H1 (cell line): ENCODE data around the gene EDEM1. TPM values are rescaled to one million over a fixed set of nuclear protein-coding genes. Genes with fewer than 3 reads are reported as not detected.
A peak's percentile ranks its signal among the peaks of the same experiment; 100 is the strongest.

Experiments
- CTCF ChIA-PET: fragments of 300-600 bp; sonication (Branson Sonifier 250); formaldehyde crosslinking; loops from one replicate; lab custom pipeline; 2021; ENCODE audit not compliant: partially characterized antibody; lab: Charles Lee
- POLR2A ChIA-PET: fragments of 300-600 bp; sonication (Branson Sonifier 250); formaldehyde crosslinking; loops from one replicate; lab custom pipeline; 2021; ENCODE audit warnings: inconsistent platforms; ENCODE audit not compliant: partially characterized antibody; lab: Charles Lee
- DNase-seq, 2 experiments: peaks; one replicate each; pipeline versions ENCODE4 v3.0.0 to v3.0.0-alpha.2; 2010 to 2022; ENCODE audit warnings: low spot score in 2 of 2, low read depth in 1 of 2, mixed read lengths in 1 of 2
- FAIRE-seq: peaks from 2 replicates; lab custom pipeline; 2011; peaks lifted over from hg19 to GRCh38; lab: Jason Lieb, UNC
- H2AFZ ChIP-seq: 2 replicates; pipeline ENCODE4 v1.8.1; 2012; ENCODE audit warnings: low read length, inconsistent platforms
- H2AK5ac ChIP-seq: 2 replicates; pipeline ENCODE4 v1.6.1; 2013; ENCODE audit warnings: low read depth, low read length
- H2BK120ac ChIP-seq: replicated peaks from 2 replicates; pipeline ENCODE3; 2013; ENCODE audit warnings: low read depth, low read length, inconsistent platforms
- H2BK12ac ChIP-seq: 2 replicates; pipeline ENCODE4 v1.6.1; 2013; ENCODE audit warnings: low read depth, low read length
- H2BK15ac ChIP-seq: 2 replicates; pipeline ENCODE4 v1.6.1; 2013; ENCODE audit warnings: low read length
- H2BK20ac ChIP-seq: 2 replicates; pipeline ENCODE4 v1.6.1; 2013; ENCODE audit warnings: low read length
- H2BK5ac ChIP-seq: 2 replicates; pipeline ENCODE4 v1.6.1; 2013; ENCODE audit warnings: low read depth, low read length
- H3K14ac ChIP-seq: 2 replicates; pipeline ENCODE4 v1.6.1; 2013; ENCODE audit warnings: inconsistent platforms; ENCODE audit not compliant: insufficient read length
- H3K18ac ChIP-seq: 2 replicates; pipeline ENCODE4 v1.6.1; 2013; ENCODE audit warnings: low read length; ENCODE audit errors: extremely low read depth
- H3K23ac ChIP-seq: 2 replicates; pipeline ENCODE4 v1.6.1; 2013; ENCODE audit warnings: inconsistent platforms; ENCODE audit not compliant: insufficient read length
- H3K23me2 ChIP-seq: 2 replicates; pipeline ENCODE4 v1.6.1; 2013; ENCODE audit warnings: low read depth, low read length
- H3K27ac ChIP-seq: 2 replicates; pipeline ENCODE4 v1.6.1; 2011; ENCODE audit warnings: low read depth, low read length, inconsistent platforms
- H3K27me3 ChIP-seq, 4 experiments: replicated peaks in 1 of 4; 1 replicate in 1 of 4; 2 replicates in 3 of 4; pipeline versions ENCODE4 v1.6.1 to v1.8.1; 2011 to 2013; ENCODE audit warnings: low read length in 3 of 4, mild to moderate bottlenecking in 3 of 4, inconsistent platforms in 2 of 4, mixed read lengths in 2 of 4, moderate library complexity in 1 of 4; ENCODE audit not compliant: control insufficient read depth in 3 of 4, insufficient read depth in 3 of 4; ENCODE audit errors: extremely low read depth in 1 of 4
- H3K36me3 ChIP-seq, 4 experiments: 2 replicates each; pipeline versions ENCODE4 v1.6.1 to v1.8.1; 2011 to 2013; ENCODE audit warnings: mild to moderate bottlenecking in 4 of 4, low read length in 3 of 4, moderate library complexity in 2 of 4, control low read depth in 1 of 4, inconsistent platforms in 1 of 4; ENCODE audit not compliant: insufficient read depth in 4 of 4, control insufficient read depth in 2 of 4
- H3K4ac ChIP-seq: replicated peaks from 2 replicates; pipeline ENCODE3; 2013; ENCODE audit warnings: low read length, low read depth, mixed read lengths, inconsistent platforms; ENCODE audit not compliant: insufficient read length
- H3K4me1 ChIP-seq, 4 experiments: replicated peaks in 1 of 4; 1 replicate in 1 of 4; 2 replicates in 3 of 4; pipeline versions ENCODE4 v1.6.1 to v1.8.1; 2011 to 2013; ENCODE audit warnings: low read length in 3 of 4, inconsistent platforms in 2 of 4, mixed read lengths in 1 of 4; ENCODE audit not compliant: insufficient read depth in 4 of 4, control insufficient read depth in 3 of 4
- H3K4me2 ChIP-seq, 2 experiments: 2 replicates each; pipeline versions ENCODE4 v1.6.1 to v1.8.1; 2011 to 2013; ENCODE audit warnings: low read depth in 2 of 2, low read length in 2 of 2, control low read depth in 1 of 2, inconsistent platforms in 1 of 2, mild to moderate bottlenecking in 1 of 2; ENCODE audit not compliant: insufficient read depth in 1 of 2
- H3K4me3 ChIP-seq, 4 experiments: fragments of 200-600, 300-600 bp in 1 of 4; sonication (generic), shearing (Covaris generic), sonication (Bioruptor Twin) in 1 of 4; 2 replicates each; pipeline versions ENCODE4 v1.5.1 to v1.8.1; 2011 to 2016; ENCODE audit warnings: low read length in 4 of 4, low read depth in 3 of 4, control low read depth in 2 of 4, inconsistent platforms in 2 of 4, mild to moderate bottlenecking in 2 of 4, mixed read lengths in 1 of 4, moderate library complexity in 1 of 4; ENCODE audit not compliant: insufficient read depth in 2 of 4; ENCODE audit errors: extremely low read depth in 1 of 4
- H3K56ac ChIP-seq: replicated peaks from 2 replicates; pipeline ENCODE3; 2013; ENCODE audit warnings: low read depth, mild to moderate bottlenecking, mixed read lengths, low read length, inconsistent platforms; ENCODE audit not compliant: insufficient read length
- H3K79me1 ChIP-seq: 2 replicates; pipeline ENCODE4 v1.6.1; 2013; ENCODE audit warnings: low read depth, low read length, control low read depth
- H3K79me2 ChIP-seq, 2 experiments: 2 replicates each; pipeline versions ENCODE4 v1.6.1 to v1.8.1; 2012 to 2013; ENCODE audit warnings: low read length in 2 of 2, mild to moderate bottlenecking in 2 of 2, inconsistent platforms in 1 of 2; ENCODE audit not compliant: insufficient read depth in 2 of 2, control insufficient read depth in 1 of 2
- H3K9ac ChIP-seq, 4 experiments: replicated peaks in 1 of 4; 1 replicate in 1 of 4; 2 replicates in 3 of 4; pipeline versions ENCODE4 v1.6.1 to v1.8.1; 2011 to 2013; ENCODE audit warnings: low read depth in 3 of 4, low read length in 3 of 4, control low read depth in 2 of 4, mild to moderate bottlenecking in 2 of 4, moderate library complexity in 2 of 4, inconsistent platforms in 1 of 4; ENCODE audit errors: extremely low read depth in 1 of 4
- H3K9me3 ChIP-seq, 2 experiments: 2 replicates each; pipeline versions ENCODE4 v1.6.1 to v1.8.1; 2012 to 2013; ENCODE audit warnings: mild to moderate bottlenecking in 2 of 2, moderate library complexity in 2 of 2, control low read depth in 1 of 2, inconsistent platforms in 1 of 2, low read depth in 1 of 2, low read length in 1 of 2, mixed read lengths in 1 of 2; ENCODE audit not compliant: insufficient read depth in 2 of 2
- H4K20me1 ChIP-seq, 2 experiments: replicated peaks in 1 of 2; 2 replicates each; pipeline versions ENCODE3 to v1.8.1; 2011 to 2013; ENCODE audit warnings: inconsistent platforms in 2 of 2, low read length in 2 of 2, mild to moderate bottlenecking in 1 of 2; ENCODE audit not compliant: insufficient read depth in 2 of 2, control insufficient read depth in 1 of 2
- H4K5ac ChIP-seq: 2 replicates; pipeline ENCODE4 v1.6.1; 2013; ENCODE audit warnings: low read length, low read depth, mixed read lengths, inconsistent platforms; ENCODE audit not compliant: insufficient read length
- H4K8ac ChIP-seq: 2 replicates; pipeline ENCODE4 v1.8.0; 2013; ENCODE audit warnings: mild to moderate bottlenecking, moderate library complexity, low read length, inconsistent platforms; ENCODE audit not compliant: insufficient read depth; ENCODE audit errors: extremely low read depth
- H4K91ac ChIP-seq: replicated peaks from 2 replicates; pipeline ENCODE3; 2013; ENCODE audit warnings: low read length, mixed read lengths, inconsistent platforms; ENCODE audit not compliant: insufficient read length
- CEBPB ChIP-seq: IDR thresholded peaks from 2 replicates; pipeline ENCODE4 v1.6.1; 2012; ENCODE audit warnings: low read depth, low read length
- CTCF ChIP-seq, 3 experiments: IDR thresholded peaks; 1 replicate in 2 of 3; 2 replicates in 1 of 3; pipeline versions ENCODE4 v1.5.1 to v1.6.1; 2011; ENCODE audit warnings: low read length in 3 of 3, mild to moderate bottlenecking in 3 of 3, inconsistent platforms in 2 of 3, low read depth in 1 of 3, moderate library complexity in 1 of 3; ENCODE audit not compliant: insufficient read depth in 1 of 3; ENCODE audit errors: control extremely low read depth in 1 of 3
- POU5F1 ChIP-seq: IDR thresholded peaks from 2 replicates; pipeline ENCODE4 v1.6.1; 2011; ENCODE audit warnings: low read depth, mild to moderate bottlenecking, low read length, moderate library complexity
- RAD21 ChIP-seq, 2 experiments: IDR thresholded peaks in 1 of 2; conservative IDR thresholded peaks in 1 of 2; 2 replicates each; pipeline ENCODE4 v1.6.1; 2011; ENCODE audit warnings: low read depth in 2 of 2, low read length in 2 of 2, improper control_type of control experiment in 1 of 2, inconsistent platforms in 1 of 2, mild to moderate bottlenecking in 1 of 2, moderate library complexity in 1 of 2
- SIRT6 ChIP-seq: IDR thresholded peaks from one replicate; pipeline ENCODE4 v1.7.1; 2012; ENCODE audit warnings: low read length, inconsistent platforms
- WGBS, 2 experiments: shearing (Covaris generic) in 1 of 2; methylation state at CpG; one replicate each; pipeline versions ENCODE4 v1.1.6 to v1.1.7; 2013 to 2015; ENCODE audit warnings: low lambda C conversion rate in 2 of 2, mixed read lengths in 2 of 2, inconsistent platforms in 1 of 2, low coverage in 1 of 2, missing lambda C conversion rate in 1 of 2; ENCODE audit not compliant: insufficient replicate concordance in 2 of 2, insufficient coverage in 1 of 2, insufficient read length in 1 of 2; ENCODE audit errors: extremely low coverage in 1 of 2, missing lambda C conversion rate in 1 of 2; 5-methylcytosine and 5-hydroxymethylcytosine counted together
- polyA plus RNA-seq, 7 experiments: library from polyadenylated mRNA; depleted of rRNA in 3 of 7; stranded (reverse) in 5 of 7; unstranded in 2 of 7; fragments of >200 nt in 5 of 7; fragments of 200-250 nt in 2 of 7; gene quantifications; 1 replicate in 5 of 7; 2 replicates in 1 of 7; 4 replicates in 1 of 7; pipeline versions ENCODE4 v1.2.1 to v1.2.3, GENCODE V29; 2011 to 2013; ENCODE audit warnings: missing spikeins in 2 of 7, mixed read lengths in 2 of 7
- total RNA-seq: library from RNA; stranded (reverse); fragmentation: NEBNext Ultra II Directional; extraction: Animal tissue kit (Norgen Biotek cat#: 25700); gene quantifications from 2 replicates; pipeline ENCODE4 v1.2.1, GENCODE V29; 2021

Gene EDEM1
- total and polyA plus RNA-seq, 2 of the 8 experiments (the other 6 are each of a cell fraction or from before 2014, with no cell fraction given) = 4.8 to 16.4 TPM

GRCh38 chr3:5226783-5227182 lies 39.3 kb downstream of the EDEM1 start:
- Histone ChIP-seq H4K8ac (no peak overlapping the region), H3K27ac (no peak overlapping the region), H3K23me2 (no peaks in the 10 kb centered on the region), H3K18ac (no peak overlapping the region), H3K4ac (no peak overlapping the region), H2AFZ (no peak overlapping the region), H3K79me1 (no peaks in the 10 kb centered on the region), H3K79me2 (no peaks in the 10 kb centered on the region), H3K14ac (no peak overlapping the region), H2BK12ac (no peak overlapping the region), H2BK15ac (no peak overlapping the region), H2BK5ac (no peak overlapping the region), H2BK120ac (no peak overlapping the region), H3K4me3 (no peak overlapping the region), H4K91ac (no peak overlapping the region), H3K4me1 (peaks cover 3 to 5% (median 3%) of the 10 kb centered on the region in 4 experiments; a peak in 5 of 7 replicates), H3K9me3 (no peaks in the 10 kb centered on the region), H3K36me3 (no peaks in the 10 kb centered on the region), H2BK20ac (no peak overlapping the region), H3K9ac (no peak overlapping the region), H3K56ac (no peak overlapping the region), H3K27me3 (no peaks in the 10 kb centered on the region), H4K20me1 (no peaks in the 10 kb centered on the region), H4K5ac (no peak overlapping the region), H3K4me2 (no peak overlapping the region), H2AK5ac (no peak overlapping the region), H3K23ac (no peak overlapping the region)
- WGBS, 2 experiments = 84% methylated on average over 6 of the region's 6 CpGs; no CpG with 5 or more reads in 1 of the 2 experiments
- TF ChIP-seq RAD21 (IDR thresholded peaks at IDR 0.05 in 1 of 2, conservative IDR thresholded peaks at IDR 0.05 in 1 of 2; ENCODE audit: low read depth in 2 of 2, low read length in 2 of 2) (peak; percentile 54), CTCF (IDR thresholded peaks at IDR 0.05; ENCODE audit: control extremely low read depth in 1 of 3, insufficient read depth in 1 of 3, low read depth in 1 of 3, low read length in 3 of 3) (peak in 2 of 3 experiments; percentile 19 to 41; a peak in 2 of 4 replicates), CEBPB (peak; percentile 33; the same call in 1 of the 2 replicates), POU5F1 (no peak), SIRT6 (no peak)
- DNase-seq (no peak), FAIRE-seq (no peak)
- ChIA-PET POLR2A (no interaction called here), CTCF (interaction anchor here (1.0 to 1.5 kb wide), 8 partner anchors 30 to 561 kb away, joined by 3 to 7 read pairs (median 3); no protein-coding TSS in a partner anchor)
